Testis (tissue), 3 donors: ENCODE results near the gene COMMD4. TPM values are rescaled to one million over a fixed set of nuclear protein-coding genes. Genes with fewer than 3 reads are reported as not detected.

ENCODE experiments used
- DNase-seq: peaks from one replicate; pipeline ENCODE4 v3.0.0-alpha.2; 2019
- H3K27ac ChIP-seq, 2 donors: fragments of 200-600 bp; sonication (generic); one replicate each; pipeline ENCODE4 v1.5.1; 2019
- H3K27me3 ChIP-seq: fragments of 200-600 bp; sonication (generic); one replicate; pipeline ENCODE4 v1.5.1; 2019
- H3K36me3 ChIP-seq: fragments of 200-600 bp; sonication (generic); one replicate; pipeline ENCODE4 v1.5.1; 2017; ENCODE audit warnings: low read depth; ENCODE audit errors: missing control alignments
- H3K4me1 ChIP-seq: fragments of 200-600 bp; sonication (generic); one replicate; pipeline ENCODE4 v1.5.1; 2019
- H3K4me3 ChIP-seq, 2 donors: fragments of 200-600 bp; sonication (generic); one replicate each; pipeline ENCODE4 v1.5.1; 2017 to 2019
- H3K9me3 ChIP-seq: fragments of 200-600 bp; sonication (generic); one replicate; pipeline ENCODE4 v1.5.1; 2017
- CTCF ChIP-seq, 3 experiments: fragments of 450-650 bp in 2 of 3; fragments of 200-600 bp in 1 of 3; sonication (generic) in 1 of 3; IDR thresholded peaks; one replicate each; pipeline ENCODE4 v1.5.1; 2016 to 2019; ENCODE audit warnings: antibody characterized with exemption in 3 of 3, mild to moderate bottlenecking in 2 of 3, moderate library complexity in 1 of 3
- POLR2A ChIP-seq: fragments of 450-650 bp; IDR thresholded peaks from one replicate; pipeline ENCODE4 v1.6.1; 2017; ENCODE audit warnings: antibody characterized with exemption, mild to moderate bottlenecking, moderate library complexity
- WGBS, 2 donors: methylation state at CpG; one replicate each; pipeline ENCODE4 v1.1.5; 2018; 5-methylcytosine and 5-hydroxymethylcytosine counted together
- intact Hi-C: fragments of 100-400 bp; cut with DNase I; formaldehyde crosslinking; loops from one replicate; pipeline ENCODE4 v1.15.1; 2023; ENCODE audit warnings: low total_unique reads
- polyA plus RNA-seq: library from polyadenylated mRNA; stranded (reverse); fragments of 350-450 nt; fragmentation: Illumina TruSeq; extraction: RNeasy Lipid Tissue Mini Kit (QIAGEN cat#74804); gene quantifications from one replicate; pipeline ENCODE4 v1.2.3, GENCODE V29; 2014; ENCODE audit warnings: low read depth, low replicate concordance; ENCODE audit not compliant: insufficient read depth
- total RNA-seq, 2 donors: library from RNA; depleted of rRNA; stranded (reverse); fragments of >200 nt; gene quantifications; one replicate each; pipeline ENCODE4 v1.2.3, GENCODE V29; 2016

Gene COMMD4
- total and polyA plus RNA-seq, 3 donors from 2014 or later = 92.7 to 165 (median 110) TPM

- intact Hi-C loops = loop anchor here (10.0 kb wide), 1 partner anchor 263 kb away; the partner anchor contains the start of gene SNUPN
- Histone ChIP-seq H3K4me3 (no peak overlapping the region), H3K4me1 (no peaks in the 10 kb centered on the region), H3K9me3 (no peaks in the 10 kb centered on the region), H3K27ac (no peak overlapping the region), H3K27me3 (no peaks in the 10 kb centered on the region), H3K36me3 (no peaks in the 10 kb centered on the region)
- DNase-seq = no peak
- TF ChIP-seq POLR2A (no peak), CTCF (IDR thresholded peaks at IDR 0.05) (no peak)
- WGBS, 2 donors = 93 to 95% methylated on average over 8 to 10 of the region's 10 CpGs
These were observed 25.6 kb downstream of the COMMD4 start for GRCh38 chr15:75361361-75361988.

- no peak for TF ChIP-seq CTCF (IDR thresholded peaks at IDR 0.05)
- no peak for TF ChIP-seq POLR2A
- DNase-seq = no peak
- no peak overlapping the region for H3K27ac ChIP-seq
- no peak overlapping the region for H3K4me3 ChIP-seq
- intact Hi-C loops = loop anchor here (10.0 kb wide), 1 partner anchor 263 kb away; the partner anchor contains the start of gene SNUPN
- no peaks in the 10 kb centered on the region for H3K4me1 ChIP-seq
- WGBS, 2 donors = 75 to 89% methylated on average over 6 to 13 of the region's 13 CpGs
- no peaks in the 10 kb centered on the region for H3K9me3 ChIP-seq
- no peaks in the 10 kb centered on the region for H3K36me3 ChIP-seq
- H3K27me3 ChIP-seq = no peaks in the 10 kb centered on the region
These were observed 26.3 kb downstream of the COMMD4 start for GRCh38 chr15:75361989-75362641.

GRCh38 chr15:75362642-75363249 is 26.9 kb downstream of the COMMD4 start:
- 74 to 76% methylated on average over 3 to 7 of the region's 7 CpGs for WGBS, 2 donors
- intact Hi-C loops = loop anchor here (10.0 kb wide), 1 partner anchor 262 kb away; the partner anchor contains the start of gene SNUPN

GRCh38 chr15:75363786-75364185 is 27.9 kb downstream of the COMMD4 start:
- no peak overlapping the region for H3K27ac ChIP-seq
- no peaks in the 10 kb centered on the region for H3K27me3 ChIP-seq
- TF ChIP-seq CTCF (IDR thresholded peaks at IDR 0.05) = no peak
- TF ChIP-seq POLR2A = no peak
- H3K9me3 ChIP-seq = no peaks in the 10 kb centered on the region
- WGBS, 2 donors = 83 to 89% methylated on average over 8 to 9 of the region's 9 CpGs
- no peaks in the 10 kb centered on the region for H3K36me3 ChIP-seq
- peaks cover 4% of the 10 kb centered on the region for H3K4me1 ChIP-seq
- H3K4me3 ChIP-seq = no peak overlapping the region
- no peak for DNase-seq
- intact Hi-C loops = loop anchor here (10.0 kb wide), 1 partner anchor 261 kb away; the partner anchor contains the start of gene SNUPN

More at GRCh38 chr15:75362642-75363249, 26.9 kb downstream of the COMMD4 start:
- H3K9me3 ChIP-seq = no peaks in the 10 kb centered on the region
- H3K27ac ChIP-seq = no peak overlapping the region
- H3K4me1 ChIP-seq = peaks cover 3% of the 10 kb centered on the region
- no peaks in the 10 kb centered on the region for H3K27me3 ChIP-seq
- no peak for DNase-seq
- H3K4me3 ChIP-seq = no peak overlapping the region
- TF ChIP-seq POLR2A (no peak), CTCF (IDR thresholded peaks at IDR 0.05) (no peak)
- H3K36me3 ChIP-seq = no peaks in the 10 kb centered on the region
